GM06990 (cell line): Measurements from ENCODE around the gene CLEC11A.
"Not testable (repeated sequence)": the region's sequence is repeated elsewhere in the genome, so short reads cannot be mapped to it uniquely, and the experiment has no call there.

Experiments
- DNase-seq: peaks from one replicate; pipeline ENCODE4 v3.0.0-alpha.2; 2011; ENCODE audit not compliant: insufficient read length; ENCODE audit errors: extremely low read depth
- H3K27me3 ChIP-seq: replicated peaks from 2 replicates; pipeline ENCODE4 v1.6.0; 2011; ENCODE audit warnings: low read length; ENCODE audit not compliant: control insufficient read depth, insufficient read depth
- H3K36me3 ChIP-seq: 2 replicates; pipeline ENCODE4 v1.5.1; 2011; ENCODE audit warnings: low read length; ENCODE audit not compliant: control insufficient read depth, insufficient read depth
- H3K4me3 ChIP-seq: replicated peaks from 2 replicates; pipeline ENCODE4 v1.5.1; 2011; ENCODE audit warnings: low read depth, mild to moderate bottlenecking, control low read depth, low read length
- CTCF ChIP-seq: IDR thresholded peaks from 2 replicates; pipeline ENCODE4 v1.5.1; 2011; ENCODE audit warnings: low read length, control low read depth, mild to moderate bottlenecking, inconsistent platforms; ENCODE audit not compliant: insufficient read depth, poor library complexity, severe bottlenecking

The CLEC11A gene

GRCh38 chr19:50753879-50754278 lies 30.7 kb downstream of the CLEC11A start:
- no peak for TF ChIP-seq CTCF
- no peaks in the 10 kb centered on the region for H3K36me3 ChIP-seq
- no peak for DNase-seq
- H3K27me3 ChIP-seq = no peaks in the 10 kb centered on the region
- H3K4me3 ChIP-seq = no peak overlapping the region

- H3K36me3 ChIP-seq, H3K27me3 ChIP-seq, H3K4me3 ChIP-seq, DNase-seq: not testable (repeated sequence)
Measured at GRCh38 chr19:50756244-50756643, 33.1 kb downstream of the CLEC11A start.

- H3K4me3 ChIP-seq, DNase-seq, H3K27me3 ChIP-seq, H3K36me3 ChIP-seq: not testable (repeated sequence)
Measured at GRCh38 chr19:50757624-50758023, 34.5 kb downstream of the CLEC11A start.

- not testable (repeated sequence) for H3K27me3 ChIP-seq, DNase-seq, H3K4me3 ChIP-seq, H3K36me3 ChIP-seq
Measured at GRCh38 chr19:50759076-50759475, 35.9 kb downstream of the CLEC11A start.

- TF ChIP-seq CTCF = no peak
- no peak for DNase-seq
- no peaks in the 10 kb centered on the region for H3K27me3 ChIP-seq
- no peaks in the 10 kb centered on the region for H3K36me3 ChIP-seq
- H3K4me3 ChIP-seq = no peak overlapping the region
Measured at GRCh38 chr19:50759886-50760285, 36.7 kb downstream of the CLEC11A start.

- not testable (repeated sequence) for DNase-seq, H3K36me3 ChIP-seq, H3K27me3 ChIP-seq, H3K4me3 ChIP-seq
Measured at GRCh38 chr19:50761501-50761900, 38.3 kb downstream of the CLEC11A start.

GRCh38 chr19:50763521-50763920 lies 40.4 kb downstream of the CLEC11A start:
- not testable (repeated sequence) for H3K4me3 ChIP-seq, H3K27me3 ChIP-seq, H3K36me3 ChIP-seq, DNase-seq

- TF ChIP-seq CTCF = no peak
- no peak for DNase-seq
- Histone ChIP-seq H3K36me3 (no peaks in the 10 kb centered on the region), H3K4me3 (no peak overlapping the region), H3K27me3 (no peaks in the 10 kb centered on the region; the same call in 1 of the 2 replicates)
Measured at GRCh38 chr19:50764409-50764808, 41.2 kb downstream of the CLEC11A start.

GRCh38 chr19:50766746-50767145 lies 43.6 kb downstream of the CLEC11A start:
- not testable (repeated sequence) for H3K4me3 ChIP-seq, H3K36me3 ChIP-seq, H3K27me3 ChIP-seq, DNase-seq

- H3K27me3 ChIP-seq = not testable (repeated sequence)
Measured at GRCh38 chr19:50767263-50767662, 44.1 kb downstream of the CLEC11A start.

More at GRCh38 chr19:50767263-50767662, 44.1 kb downstream of the CLEC11A start:
- H3K4me3 ChIP-seq, H3K36me3 ChIP-seq, DNase-seq: not testable (repeated sequence)
